ENCODE measurements around the gene PCNX2.

PCNX2 gene

DNA sequence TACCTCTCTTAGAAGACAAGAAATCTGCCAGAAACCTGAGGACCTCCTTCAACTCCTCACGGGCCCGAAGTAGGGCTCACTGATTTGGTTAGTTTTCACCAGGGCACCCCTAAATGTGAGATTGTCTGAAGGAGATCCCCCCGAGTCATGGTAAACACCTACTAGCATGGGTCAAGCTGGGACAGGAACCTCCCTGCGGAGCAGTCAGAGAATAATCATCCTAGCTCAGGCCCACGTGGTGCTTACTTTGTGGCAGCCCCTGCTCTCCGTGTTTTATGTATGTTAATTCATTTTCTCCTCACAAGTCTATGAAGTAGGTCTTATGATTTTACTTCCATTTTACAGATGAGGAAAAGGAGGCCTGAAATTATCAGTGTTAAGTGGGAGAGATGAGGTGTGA lies 206.9 kb downstream of the PCNX2 start:
- H3K9me3 ChIP-seq (ENCODE audit: insufficient read depth, low read depth, low read length), result no peaks in the 10 kb centered on the region
- peaks cover 9% of the 10 kb centered on the region for H3K4me1 ChIP-seq (ENCODE audit: insufficient read depth, low read length, poor library complexity, severe bottlenecking)
- TF ChIP-seq, protein P1, sequence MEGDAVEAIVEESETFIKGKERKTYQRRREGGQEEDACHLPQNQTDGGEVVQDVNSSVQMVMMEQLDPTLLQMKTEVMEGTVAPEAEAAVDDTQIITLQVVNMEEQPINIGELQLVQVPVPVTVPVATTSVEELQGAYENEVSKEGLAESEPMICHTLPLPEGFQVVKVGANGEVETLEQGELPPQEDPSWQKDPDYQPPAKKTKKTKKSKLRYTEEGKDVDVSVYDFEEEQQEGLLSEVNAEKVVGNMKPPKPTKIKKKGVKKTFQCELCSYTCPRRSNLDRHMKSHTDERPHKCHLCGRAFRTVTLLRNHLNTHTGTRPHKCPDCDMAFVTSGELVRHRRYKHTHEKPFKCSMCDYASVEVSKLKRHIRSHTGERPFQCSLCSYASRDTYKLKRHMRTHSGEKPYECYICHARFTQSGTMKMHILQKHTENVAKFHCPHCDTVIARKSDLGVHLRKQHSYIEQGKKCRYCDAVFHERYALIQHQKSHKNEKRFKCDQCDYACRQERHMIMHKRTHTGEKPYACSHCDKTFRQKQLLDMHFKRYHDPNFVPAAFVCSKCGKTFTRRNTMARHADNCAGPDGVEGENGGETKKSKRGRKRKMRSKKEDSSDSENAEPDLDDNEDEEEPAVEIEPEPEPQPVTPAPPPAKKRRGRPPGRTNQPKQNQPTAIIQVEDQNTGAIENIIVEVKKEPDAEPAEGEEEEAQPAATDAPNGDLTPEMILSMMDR (conservative IDR thresholded peaks at IDR 0.05; ENCODE audit: low read length), result no peak
- no peak for TF ChIP-seq EZH2phosphoT487 (IDR thresholded peaks at IDR 0.05; ENCODE audit: borderline replicate concordance)
- H3K9me2 ChIP-seq (replicated peaks; ENCODE audit: low read depth, low read length), result no peaks in the 10 kb centered on the region
- no peak overlapping the region for H3K4me3 ChIP-seq (ENCODE audit: low read length, poor library complexity, severe bottlenecking)
- no peaks in the 10 kb centered on the region for H3K79me2 ChIP-seq (ENCODE audit: insufficient read depth, low read length)
- H3F3A ChIP-seq (ENCODE audit: low read depth), result no peaks in the 10 kb centered on the region
- H3K4me2 ChIP-seq (ENCODE audit: low read depth, low read length, poor library complexity, severe bottlenecking), result no peak overlapping the region
- H3K36me3 ChIP-seq (ENCODE audit: insufficient read depth, low read length), result no peaks in the 10 kb centered on the region; the same call in 1 of the 2 replicates
- no peaks in the 10 kb centered on the region for H4K20me1 ChIP-seq (ENCODE audit: insufficient read depth, low read length, poor library complexity, severe bottlenecking)
- no peak overlapping the region for H3K9ac ChIP-seq (ENCODE audit: low read depth, low read length, poor library complexity, severe bottlenecking)
- H2AFZ ChIP-seq (ENCODE audit: low read length), result no peak overlapping the region
- no peaks in the 10 kb centered on the region for H3K27me3 ChIP-seq (ENCODE audit: insufficient read depth, low read length, poor library complexity, severe bottlenecking)

DNA sequence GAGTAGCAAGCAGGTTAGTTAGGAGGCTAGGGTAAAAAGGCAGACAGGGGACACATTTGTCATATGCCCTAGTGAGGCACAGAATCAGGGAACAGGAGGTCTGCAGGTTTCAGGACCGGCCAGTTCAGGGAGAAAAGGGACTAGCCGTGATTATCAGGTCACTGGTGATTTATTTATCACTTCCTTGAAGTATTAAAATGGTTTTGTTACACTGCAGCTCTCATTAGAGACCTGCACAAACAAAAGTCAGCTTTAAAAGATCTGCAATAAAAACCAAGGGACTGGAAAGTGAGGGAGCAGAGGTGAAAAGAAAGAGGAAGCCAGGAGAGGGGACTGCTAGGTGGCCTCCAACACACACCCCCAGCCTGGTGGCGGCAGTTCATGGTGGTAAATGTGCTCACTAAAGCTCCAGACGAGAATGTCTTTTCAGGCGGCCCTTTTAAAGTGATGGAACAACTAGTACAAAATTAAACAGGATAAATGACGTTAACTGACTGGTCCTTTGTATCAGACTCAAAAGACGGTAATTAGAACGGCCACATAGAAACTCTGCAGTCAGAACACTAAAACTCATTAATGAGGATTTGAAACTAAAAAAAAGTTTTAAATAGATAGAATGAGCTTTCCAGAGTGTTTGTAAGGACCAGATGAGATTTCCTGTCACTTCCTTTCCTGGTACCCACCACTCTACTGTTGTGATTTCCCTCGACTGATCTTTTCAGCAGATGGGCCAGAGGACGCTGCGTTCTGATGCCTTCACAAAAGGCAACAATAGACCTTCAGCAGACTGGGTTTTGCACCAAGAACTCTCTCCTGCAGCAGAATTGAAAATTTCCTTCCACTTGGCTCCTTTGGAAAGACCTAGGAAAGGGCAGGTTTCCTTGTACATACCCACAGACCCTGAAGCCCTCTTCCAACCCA lies 208.3 kb downstream of the PCNX2 start:
- Histone ChIP-seq H3K9me3 (ENCODE audit: insufficient read depth, low read depth, low read length) (no peaks in the 10 kb centered on the region), H3K27me3 (ENCODE audit: insufficient read depth, low read length, poor library complexity, severe bottlenecking) (no peaks in the 10 kb centered on the region), H2AFZ (ENCODE audit: low read length) (no peak overlapping the region), H4K20me1 (ENCODE audit: insufficient read depth, low read length, poor library complexity, severe bottlenecking) (no peaks in the 10 kb centered on the region), H3K4me3 (ENCODE audit: low read length, poor library complexity, severe bottlenecking) (no peak overlapping the region), H3K4me2 (ENCODE audit: low read depth, low read length, poor library complexity, severe bottlenecking) (no peak overlapping the region), H3K9ac (ENCODE audit: low read depth, low read length, poor library complexity, severe bottlenecking) (no peak overlapping the region), H3K4me1 (ENCODE audit: insufficient read depth, low read length, poor library complexity, severe bottlenecking) (peaks cover 4% of the 10 kb centered on the region), H3K79me2 (ENCODE audit: insufficient read depth, low read length) (no peaks in the 10 kb centered on the region), H3K9me2 (replicated peaks; ENCODE audit: low read depth, low read length) (no peaks in the 10 kb centered on the region), H3K36me3 (ENCODE audit: insufficient read depth, low read length) (no peaks in the 10 kb centered on the region; the same call in 1 of the 2 replicates), H3F3A (ENCODE audit: low read depth) (no peaks in the 10 kb centered on the region)
- TF ChIP-seq, protein P1 (conservative IDR thresholded peaks at IDR 0.05; ENCODE audit: low read length), result no peak
- no peak for TF ChIP-seq EZH2phosphoT487 (IDR thresholded peaks at IDR 0.05; ENCODE audit: borderline replicate concordance)

DNA sequence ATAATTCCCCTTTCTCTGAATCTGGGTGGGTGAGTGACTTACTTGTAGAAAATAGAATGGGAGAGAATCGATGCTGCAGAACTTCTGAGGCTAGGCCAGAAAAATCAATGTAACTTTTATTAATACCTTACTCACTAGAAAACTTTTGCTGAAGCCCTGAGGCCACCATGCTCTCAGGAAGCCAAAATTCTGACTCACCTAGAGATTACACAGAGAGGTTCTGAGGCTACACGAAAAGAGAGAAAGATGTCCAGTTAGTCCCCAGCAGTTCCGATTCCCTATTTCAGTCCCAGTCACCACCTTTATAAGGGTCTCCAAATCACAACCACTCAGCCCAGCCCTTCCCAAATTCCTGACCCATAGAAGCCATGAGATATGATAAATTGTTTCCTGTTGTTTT lies 210.0 kb downstream of the PCNX2 start:
- Histone ChIP-seq H2AFZ (ENCODE audit: low read length) (no peak overlapping the region), H3F3A (ENCODE audit: low read depth) (no peaks in the 10 kb centered on the region), H3K4me1 (ENCODE audit: insufficient read depth, low read length, poor library complexity, severe bottlenecking) (peaks cover 7% of the 10 kb centered on the region), H3K36me3 (ENCODE audit: insufficient read depth, low read length) (no peaks in the 10 kb centered on the region; the same call in 1 of the 2 replicates), H3K4me2 (ENCODE audit: low read depth, low read length, poor library complexity, severe bottlenecking) (no peak overlapping the region), H3K9ac (ENCODE audit: low read depth, low read length, poor library complexity, severe bottlenecking) (no peak overlapping the region), H3K4me3 (ENCODE audit: low read length, poor library complexity, severe bottlenecking) (no peak overlapping the region), H3K9me2 (replicated peaks; ENCODE audit: low read depth, low read length) (no peaks in the 10 kb centered on the region), H3K27me3 (ENCODE audit: insufficient read depth, low read length, poor library complexity, severe bottlenecking) (no peaks in the 10 kb centered on the region), H3K79me2 (ENCODE audit: insufficient read depth, low read length) (no peaks in the 10 kb centered on the region), H4K20me1 (ENCODE audit: insufficient read depth, low read length, poor library complexity, severe bottlenecking) (no peaks in the 10 kb centered on the region), H3K9me3 (ENCODE audit: insufficient read depth, low read depth, low read length) (no peaks in the 10 kb centered on the region)
- TF ChIP-seq EZH2phosphoT487 (IDR thresholded peaks at IDR 0.05; ENCODE audit: borderline replicate concordance), result no peak
- TF ChIP-seq, protein P1 (conservative IDR thresholded peaks at IDR 0.05; ENCODE audit: low read length), result no peak

Data from Loucy (cell line).